WTC11 (cell line): ENCODE data around the gene CAPN9.

Experiments
- CBFB ChIP-seq: sonication (generic); formaldehyde crosslinking; IDR thresholded peaks from 2 replicates; pipeline ENCODE4 v1.8.1; 2022; ENCODE audit warnings: mild to moderate bottlenecking, low read depth, missing genetic modification reagents
- NR1H2 ChIP-seq: sonication (generic); formaldehyde crosslinking; IDR thresholded peaks from 2 replicates; pipeline ENCODE4 v1.9.0; 2021; ENCODE audit warnings: mild to moderate bottlenecking, moderate library complexity, missing genetic modification reagents
- TF ChIP-seq, protein P1 (sequence below): fragments of 200-600 bp; IDR thresholded peaks from 2 replicates; pipeline ENCODE4 v1.8.0; 2022; ENCODE audit warnings: antibody characterized with exemption
- TF ChIP-seq, protein P2 (sequence below): sonication (generic); formaldehyde crosslinking; IDR thresholded peaks from 2 replicates; pipeline ENCODE4 v1.8.1; 2022; ENCODE audit warnings: low read depth, mild to moderate bottlenecking, moderate library complexity, missing genetic modification reagents, borderline replicate concordance
- TF ChIP-seq, protein P3 (sequence below): sonication (generic); formaldehyde crosslinking; IDR thresholded peaks from 2 replicates; pipeline ENCODE4 v1.8.1; 2023; ENCODE audit warnings: mild to moderate bottlenecking, missing genetic modification reagents, moderate library complexity

DNA sequence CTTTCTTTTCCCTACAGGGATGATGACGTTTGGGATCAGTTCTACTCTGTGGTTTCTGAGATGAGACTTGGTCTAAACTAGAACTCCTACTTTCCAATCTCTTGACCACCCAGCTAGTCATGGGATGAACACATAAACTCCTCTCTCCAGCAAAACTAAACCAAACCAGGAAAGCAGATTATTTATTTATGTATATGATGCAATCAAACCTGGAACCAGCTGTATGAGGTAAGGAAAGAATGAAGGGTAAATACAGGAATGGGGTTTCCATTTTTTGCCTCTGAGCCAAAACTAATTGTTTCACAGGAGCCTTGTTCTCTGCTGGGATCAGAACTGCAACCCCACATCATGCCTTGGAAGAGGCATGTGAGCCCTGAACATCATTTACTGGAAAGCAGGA lies 29.9 kb upstream of the CAPN9 start:
- TF ChIP-seq, protein P1, sequence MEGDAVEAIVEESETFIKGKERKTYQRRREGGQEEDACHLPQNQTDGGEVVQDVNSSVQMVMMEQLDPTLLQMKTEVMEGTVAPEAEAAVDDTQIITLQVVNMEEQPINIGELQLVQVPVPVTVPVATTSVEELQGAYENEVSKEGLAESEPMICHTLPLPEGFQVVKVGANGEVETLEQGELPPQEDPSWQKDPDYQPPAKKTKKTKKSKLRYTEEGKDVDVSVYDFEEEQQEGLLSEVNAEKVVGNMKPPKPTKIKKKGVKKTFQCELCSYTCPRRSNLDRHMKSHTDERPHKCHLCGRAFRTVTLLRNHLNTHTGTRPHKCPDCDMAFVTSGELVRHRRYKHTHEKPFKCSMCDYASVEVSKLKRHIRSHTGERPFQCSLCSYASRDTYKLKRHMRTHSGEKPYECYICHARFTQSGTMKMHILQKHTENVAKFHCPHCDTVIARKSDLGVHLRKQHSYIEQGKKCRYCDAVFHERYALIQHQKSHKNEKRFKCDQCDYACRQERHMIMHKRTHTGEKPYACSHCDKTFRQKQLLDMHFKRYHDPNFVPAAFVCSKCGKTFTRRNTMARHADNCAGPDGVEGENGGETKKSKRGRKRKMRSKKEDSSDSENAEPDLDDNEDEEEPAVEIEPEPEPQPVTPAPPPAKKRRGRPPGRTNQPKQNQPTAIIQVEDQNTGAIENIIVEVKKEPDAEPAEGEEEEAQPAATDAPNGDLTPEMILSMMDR = no peak
- TF ChIP-seq NR1H2 (CRISPR knock-in tag) (no peak), CBFB (CRISPR knock-in tag) (no peak)
- TF ChIP-seq, protein P2, sequence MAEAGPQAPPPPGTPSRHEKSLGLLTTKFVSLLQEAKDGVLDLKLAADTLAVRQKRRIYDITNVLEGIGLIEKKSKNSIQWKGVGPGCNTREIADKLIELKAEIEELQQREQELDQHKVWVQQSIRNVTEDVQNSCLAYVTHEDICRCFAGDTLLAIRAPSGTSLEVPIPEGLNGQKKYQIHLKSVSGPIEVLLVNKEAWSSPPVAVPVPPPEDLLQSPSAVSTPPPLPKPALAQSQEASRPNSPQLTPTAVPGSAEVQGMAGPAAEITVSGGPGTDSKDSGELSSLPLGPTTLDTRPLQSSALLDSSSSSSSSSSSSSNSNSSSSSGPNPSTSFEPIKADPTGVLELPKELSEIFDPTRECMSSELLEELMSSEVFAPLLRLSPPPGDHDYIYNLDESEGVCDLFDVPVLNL (CRISPR knock-in tag) = no peak
- TF ChIP-seq, protein P3, sequence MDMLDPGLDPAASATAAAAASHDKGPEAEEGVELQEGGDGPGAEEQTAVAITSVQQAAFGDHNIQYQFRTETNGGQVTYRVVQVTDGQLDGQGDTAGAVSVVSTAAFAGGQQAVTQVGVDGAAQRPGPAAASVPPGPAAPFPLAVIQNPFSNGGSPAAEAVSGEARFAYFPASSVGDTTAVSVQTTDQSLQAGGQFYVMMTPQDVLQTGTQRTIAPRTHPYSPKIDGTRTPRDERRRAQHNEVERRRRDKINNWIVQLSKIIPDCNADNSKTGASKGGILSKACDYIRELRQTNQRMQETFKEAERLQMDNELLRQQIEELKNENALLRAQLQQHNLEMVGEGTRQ (CRISPR knock-in tag) = no peak
